ENCODE results near the gene MYLK. TPM values are rescaled to one million over a fixed set of nuclear protein-coding genes. Genes with fewer than 3 reads are reported as not detected.
A peak's percentile ranks its signal among the peaks of the same experiment; 100 is the strongest.

The MYLK gene
- polyA plus RNA-seq, 1 donor (not counting 4 experiments of a cell fraction or from before 2014, with no cell fraction given): 7.8 TPM

DNA sequence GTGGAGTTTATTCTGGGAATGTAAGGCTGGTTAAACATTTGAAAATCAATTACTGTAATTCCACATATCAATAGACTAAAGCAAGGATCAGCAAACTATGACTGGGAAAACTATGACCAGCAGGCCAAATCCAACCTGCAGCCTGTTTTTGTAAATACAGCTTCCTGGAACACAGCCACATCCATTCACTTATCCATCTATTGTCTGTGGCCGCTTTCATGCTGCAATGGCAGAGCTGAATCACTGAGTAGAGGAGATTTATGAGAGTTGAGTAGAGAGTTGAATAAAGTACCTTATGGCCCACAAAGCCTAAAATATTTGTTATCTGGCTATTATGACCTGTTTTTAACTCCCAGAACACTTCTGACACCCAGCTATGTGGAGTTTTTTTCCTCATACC, 12.2 kb downstream of the MYLK start:
- Histone ChIP-seq H3K27me3 (ENCODE audit: control insufficient read depth, extremely low read depth, insufficient read depth, low read length) (no peaks in the 10 kb centered on the region), H3K4me2 (ENCODE audit: control insufficient read depth, extremely low read depth, insufficient read depth, low read depth, low read length) (no peak overlapping the region), H3K79me2 (ENCODE audit: control insufficient read depth, insufficient read depth, low read length) (no peaks in the 10 kb centered on the region), H3K36me3 (ENCODE audit: control insufficient read depth in 2 of 2, extremely low read depth in 1 of 2, insufficient read depth in 2 of 2, low read length in 2 of 2) (no peaks in the 10 kb centered on the region), H2AFZ (ENCODE audit: control insufficient read depth, low read length) (no peak overlapping the region), H3K27ac (ENCODE audit: control insufficient read depth, insufficient read depth, low read length) (no peak overlapping the region), H3K4me1 (ENCODE audit: control insufficient read depth, extremely low read depth, insufficient read depth, low read length) (peaks cover 16% of the 10 kb centered on the region), H3K9me1 (ENCODE audit: control insufficient read depth, extremely low read depth, insufficient read depth, low read length) (no peaks in the 10 kb centered on the region), H4K20me1 (ENCODE audit: control insufficient read depth, extremely low read depth, insufficient read depth, low read length) (no peaks in the 10 kb centered on the region), H3K9me3 (ENCODE audit: control insufficient read depth, low read depth, low read length) (no peaks in the 10 kb centered on the region), H3K9ac (ENCODE audit: control insufficient read depth, extremely low read depth, insufficient read depth, low read length) (no peak overlapping the region), H3K4me3 (ENCODE audit: control insufficient read depth in 2 of 3, extremely low read depth in 1 of 3, insufficient read depth in 2 of 3, low read depth in 1 of 3, low read length in 3 of 3) (no peak overlapping the region)
- no peak for FAIRE-seq
- no peak for DNase-seq (ENCODE audit: low read depth, low spot score)
- TF ChIP-seq EZH2 (IDR thresholded peaks at IDR 0.05; ENCODE audit: low read length): no peak
- TF ChIP-seq, protein P1, sequence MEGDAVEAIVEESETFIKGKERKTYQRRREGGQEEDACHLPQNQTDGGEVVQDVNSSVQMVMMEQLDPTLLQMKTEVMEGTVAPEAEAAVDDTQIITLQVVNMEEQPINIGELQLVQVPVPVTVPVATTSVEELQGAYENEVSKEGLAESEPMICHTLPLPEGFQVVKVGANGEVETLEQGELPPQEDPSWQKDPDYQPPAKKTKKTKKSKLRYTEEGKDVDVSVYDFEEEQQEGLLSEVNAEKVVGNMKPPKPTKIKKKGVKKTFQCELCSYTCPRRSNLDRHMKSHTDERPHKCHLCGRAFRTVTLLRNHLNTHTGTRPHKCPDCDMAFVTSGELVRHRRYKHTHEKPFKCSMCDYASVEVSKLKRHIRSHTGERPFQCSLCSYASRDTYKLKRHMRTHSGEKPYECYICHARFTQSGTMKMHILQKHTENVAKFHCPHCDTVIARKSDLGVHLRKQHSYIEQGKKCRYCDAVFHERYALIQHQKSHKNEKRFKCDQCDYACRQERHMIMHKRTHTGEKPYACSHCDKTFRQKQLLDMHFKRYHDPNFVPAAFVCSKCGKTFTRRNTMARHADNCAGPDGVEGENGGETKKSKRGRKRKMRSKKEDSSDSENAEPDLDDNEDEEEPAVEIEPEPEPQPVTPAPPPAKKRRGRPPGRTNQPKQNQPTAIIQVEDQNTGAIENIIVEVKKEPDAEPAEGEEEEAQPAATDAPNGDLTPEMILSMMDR (optimal IDR thresholded peaks at IDR 0.05 in 1 of 3, IDR thresholded peaks at IDR 0.05 in 1 of 3, conservative IDR thresholded peaks at IDR 0.05 in 1 of 3; ENCODE audit: extremely low read depth in 1 of 3, insufficient read depth in 2 of 3, low read length in 3 of 3): no peak
- dilution Hi-C loops (cut with MboI; ENCODE audit: extremely low pct_ligation_motif_present, low sequenced_read_pairs): no loop called here

DNA sequence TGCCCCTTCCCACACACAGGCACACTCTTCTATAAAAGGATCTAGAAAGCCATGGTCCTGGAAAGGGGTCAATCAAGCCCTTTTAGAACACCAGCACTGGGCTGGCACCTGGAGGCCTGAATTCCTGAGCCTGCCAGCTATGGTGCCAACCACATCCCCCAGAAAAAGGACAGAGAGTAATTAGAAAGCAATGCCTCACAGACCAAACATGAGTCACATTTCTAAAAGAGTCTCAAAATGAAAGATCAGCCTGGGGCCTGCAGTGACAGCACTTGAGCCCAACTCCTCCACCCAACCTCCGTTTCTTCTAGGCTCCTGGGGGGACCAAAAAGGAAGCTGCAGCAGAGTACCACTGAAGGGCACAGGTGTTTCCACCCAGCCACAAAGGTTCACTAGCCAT, 14.1 kb downstream of the MYLK start:
- peaks cover 16% of the 10 kb centered on the region for H3K4me1 ChIP-seq (ENCODE audit: control insufficient read depth, extremely low read depth, insufficient read depth, low read length)
- H3K79me2 ChIP-seq (ENCODE audit: control insufficient read depth, insufficient read depth, low read length): no peaks in the 10 kb centered on the region
- TF ChIP-seq EZH2 (IDR thresholded peaks at IDR 0.05; ENCODE audit: low read length): no peak
- TF ChIP-seq, protein P1 (optimal IDR thresholded peaks at IDR 0.05 in 1 of 3, IDR thresholded peaks at IDR 0.05 in 1 of 3, conservative IDR thresholded peaks at IDR 0.05 in 1 of 3; ENCODE audit: extremely low read depth in 1 of 3, insufficient read depth in 2 of 3, low read length in 3 of 3): no peak
- H3K4me3 ChIP-seq (ENCODE audit: control insufficient read depth in 2 of 3, extremely low read depth in 1 of 3, insufficient read depth in 2 of 3, low read depth in 1 of 3, low read length in 3 of 3): no peak overlapping the region
- H3K36me3 ChIP-seq (ENCODE audit: control insufficient read depth in 2 of 2, extremely low read depth in 1 of 2, insufficient read depth in 2 of 2, low read length in 2 of 2): no peaks in the 10 kb centered on the region
- dilution Hi-C loops (cut with MboI; ENCODE audit: extremely low pct_ligation_motif_present, low sequenced_read_pairs): no loop called here
- H4K20me1 ChIP-seq (ENCODE audit: control insufficient read depth, extremely low read depth, insufficient read depth, low read length): no peaks in the 10 kb centered on the region
- FAIRE-seq: peak; percentile 79
- H3K27ac ChIP-seq (ENCODE audit: control insufficient read depth, insufficient read depth, low read length): no peak overlapping the region
- H3K27me3 ChIP-seq (ENCODE audit: control insufficient read depth, extremely low read depth, insufficient read depth, low read length): no peaks in the 10 kb centered on the region
- no peak overlapping the region for H2AFZ ChIP-seq (ENCODE audit: control insufficient read depth, low read length)
- DNase-seq (ENCODE audit: low read depth, low spot score): no peak
- H3K9ac ChIP-seq (ENCODE audit: control insufficient read depth, extremely low read depth, insufficient read depth, low read length): no peak overlapping the region
- no peak overlapping the region for H3K4me2 ChIP-seq (ENCODE audit: control insufficient read depth, extremely low read depth, insufficient read depth, low read depth, low read length)
- no peaks in the 10 kb centered on the region for H3K9me1 ChIP-seq (ENCODE audit: control insufficient read depth, extremely low read depth, insufficient read depth, low read length)
- no peaks in the 10 kb centered on the region for H3K9me3 ChIP-seq (ENCODE audit: control insufficient read depth, low read depth, low read length)

All from keratinocyte (primary cell).